PC-9 (cell line): Measurements from ENCODE around the gene MCHR2. TPM values are rescaled to one million over a fixed set of nuclear protein-coding genes. Genes with fewer than 3 reads are reported as not detected.

ENCODE experiments used
- BruUV-seq: library from RNA; stranded (reverse); fragments of 400-500 nt; replicated peaks from 2 replicates; lab custom pipeline; 2021; lab: Mats Ljungman, UMichigan
- CTCF ChIA-PET: fragments of 300-600 bp; sonication (Branson Sonifier 250); formaldehyde crosslinking; loops from one replicate; lab custom pipeline; 2022; ENCODE audit warnings: antibody characterized with exemption; lab: Charles Lee
- POLR2A ChIA-PET: fragments of 300-600 bp; sonication (Branson Sonifier 250); formaldehyde crosslinking; loops from one replicate; lab custom pipeline; 2022; ENCODE audit warnings: antibody characterized with exemption; ENCODE audit not compliant: unreplicated experiment; lab: Charles Lee
- DNase-seq, 2 experiments: peaks; one replicate each; pipeline versions ENCODE4 v3.0.0 to v3.0.0-alpha.2; 2015 to 2022; ENCODE audit warnings: mixed read lengths in 1 of 2
- H2AFZ ChIP-seq: fragments of 200-600 bp; sonication (generic); 2 replicates; pipeline ENCODE4 v1.8.1; 2017; ENCODE audit warnings: antibody characterized with exemption
- H3F3A ChIP-seq: fragments of 200-600 bp; sonication (generic); 2 replicates; pipeline ENCODE4 v1.8.1; 2017; ENCODE audit warnings: antibody characterized with exemption, mild to moderate bottlenecking, low read depth; ENCODE audit not compliant: insufficient read depth
- H3K27ac ChIP-seq: fragments of 200-600 bp; sonication (generic); 2 replicates; pipeline ENCODE4 v1.6.1; 2016; ENCODE audit warnings: mixed run types
- H3K27me3 ChIP-seq: fragments of 200-600 bp; sonication (generic); 2 replicates; pipeline ENCODE4 v1.6.1; 2016; ENCODE audit warnings: low read depth, mixed run types; ENCODE audit not compliant: insufficient read depth
- H3K36me3 ChIP-seq: fragments of 200-600 bp; sonication (generic); 2 replicates; pipeline ENCODE4 v1.6.1; 2016; ENCODE audit warnings: low read depth, mixed run types
- H3K4me1 ChIP-seq: fragments of 200-600 bp; sonication (generic); replicated peaks from 2 replicates; pipeline ENCODE4 v1.6.1; 2016; ENCODE audit warnings: mixed run types; ENCODE audit not compliant: insufficient read depth
- H3K4me2 ChIP-seq: fragments of 200-600 bp; sonication (generic); 2 replicates; pipeline ENCODE4 v1.6.1; 2017; ENCODE audit warnings: mixed run types
- H3K4me3 ChIP-seq: fragments of 200-600 bp; sonication (generic); 2 replicates; pipeline ENCODE4 v1.6.1; 2016; ENCODE audit warnings: mixed run types
- H3K79me2 ChIP-seq: fragments of 200-600 bp; sonication (generic); 2 replicates; pipeline ENCODE4 v1.6.1; 2017; ENCODE audit warnings: low read depth, mixed run types
- H3K9me2 ChIP-seq: fragments of 200-600 bp; sonication (generic); 2 replicates; pipeline ENCODE4 v1.8.1; 2017; ENCODE audit warnings: mild to moderate bottlenecking; ENCODE audit not compliant: insufficient read depth
- H3K9me3 ChIP-seq: fragments of 200-600 bp; sonication (generic); 2 replicates; pipeline ENCODE4 v1.8.1; 2016; ENCODE audit warnings: low read depth; ENCODE audit not compliant: insufficient read depth
- H4K20me1 ChIP-seq: fragments of 200-600 bp; sonication (generic); 2 replicates; pipeline ENCODE4 v1.8.1; 2017; ENCODE audit not compliant: insufficient read depth
- EZH2 ChIP-seq: fragments of 200-600 bp; sonication (generic); IDR thresholded peaks from 2 replicates; pipeline ENCODE4 v1.8.0; 2017; ENCODE audit warnings: antibody characterized with exemption, low read depth
- intact Hi-C: fragments of 100-400 bp; cut with micrococcal nuclease; formaldehyde crosslinking; loops from one replicate; pipeline ENCODE4 v1.10.0; 2022; ENCODE audit not compliant: unreplicated experiment
- total RNA-seq: library from RNA; stranded (reverse); gene quantifications from 2 replicates; pipeline ENCODE4 v1.2.3, GENCODE V29; 2021
- TF ChIP-seq, protein P1 (sequence below): fragments of 200-600 bp; sonication (generic); conservative IDR thresholded peaks from 2 replicates; pipeline ENCODE4 v1.6.1; 2017; ENCODE audit warnings: mixed run types, antibody characterized with exemption, mild to moderate bottlenecking, moderate library complexity

The MCHR2 gene
- total RNA-seq, 1 experiment from 2014 or later = not detected

DNA sequence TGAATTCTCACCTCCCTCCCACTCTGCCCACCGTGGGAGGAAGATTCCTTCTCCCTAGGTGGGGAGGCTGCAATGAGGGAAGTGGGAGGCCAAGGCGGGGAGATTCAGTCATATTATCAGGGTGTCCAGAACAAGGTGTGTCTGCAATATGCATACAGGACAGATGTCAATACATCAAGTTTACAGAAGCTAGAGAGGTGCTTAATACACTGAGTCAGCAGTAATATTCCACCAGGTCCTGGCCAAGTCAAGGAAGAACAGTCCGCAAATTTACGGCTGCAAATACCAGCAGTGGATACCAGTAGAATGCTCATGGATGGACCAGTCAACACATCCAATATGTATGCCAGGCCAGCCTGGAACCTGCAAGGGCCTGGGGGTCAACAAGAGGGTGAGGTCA is 119.0 kb downstream of the MCHR2 start:
- Histone ChIP-seq H2AFZ (no peak overlapping the region), H3K27ac (no peak overlapping the region), H3K27me3 (no peaks in the 10 kb centered on the region), H3K4me3 (no peak overlapping the region), H3F3A (no peaks in the 10 kb centered on the region), H3K79me2 (no peaks in the 10 kb centered on the region), H3K4me1 (no peaks in the 10 kb centered on the region), H3K36me3 (no peaks in the 10 kb centered on the region), H3K4me2 (no peak overlapping the region), H4K20me1 (no peaks in the 10 kb centered on the region), H3K9me3 (no peaks in the 10 kb centered on the region), H3K9me2 (no peaks in the 10 kb centered on the region)
- ChIA-PET POLR2A (no interaction called here), CTCF (no interaction called here)
- TF ChIP-seq EZH2 = no peak
- TF ChIP-seq, protein P1, sequence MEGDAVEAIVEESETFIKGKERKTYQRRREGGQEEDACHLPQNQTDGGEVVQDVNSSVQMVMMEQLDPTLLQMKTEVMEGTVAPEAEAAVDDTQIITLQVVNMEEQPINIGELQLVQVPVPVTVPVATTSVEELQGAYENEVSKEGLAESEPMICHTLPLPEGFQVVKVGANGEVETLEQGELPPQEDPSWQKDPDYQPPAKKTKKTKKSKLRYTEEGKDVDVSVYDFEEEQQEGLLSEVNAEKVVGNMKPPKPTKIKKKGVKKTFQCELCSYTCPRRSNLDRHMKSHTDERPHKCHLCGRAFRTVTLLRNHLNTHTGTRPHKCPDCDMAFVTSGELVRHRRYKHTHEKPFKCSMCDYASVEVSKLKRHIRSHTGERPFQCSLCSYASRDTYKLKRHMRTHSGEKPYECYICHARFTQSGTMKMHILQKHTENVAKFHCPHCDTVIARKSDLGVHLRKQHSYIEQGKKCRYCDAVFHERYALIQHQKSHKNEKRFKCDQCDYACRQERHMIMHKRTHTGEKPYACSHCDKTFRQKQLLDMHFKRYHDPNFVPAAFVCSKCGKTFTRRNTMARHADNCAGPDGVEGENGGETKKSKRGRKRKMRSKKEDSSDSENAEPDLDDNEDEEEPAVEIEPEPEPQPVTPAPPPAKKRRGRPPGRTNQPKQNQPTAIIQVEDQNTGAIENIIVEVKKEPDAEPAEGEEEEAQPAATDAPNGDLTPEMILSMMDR = no peak
- BruUV-seq = no TSS peak
- no peak for DNase-seq
- intact Hi-C loops = no loop called here

DNA sequence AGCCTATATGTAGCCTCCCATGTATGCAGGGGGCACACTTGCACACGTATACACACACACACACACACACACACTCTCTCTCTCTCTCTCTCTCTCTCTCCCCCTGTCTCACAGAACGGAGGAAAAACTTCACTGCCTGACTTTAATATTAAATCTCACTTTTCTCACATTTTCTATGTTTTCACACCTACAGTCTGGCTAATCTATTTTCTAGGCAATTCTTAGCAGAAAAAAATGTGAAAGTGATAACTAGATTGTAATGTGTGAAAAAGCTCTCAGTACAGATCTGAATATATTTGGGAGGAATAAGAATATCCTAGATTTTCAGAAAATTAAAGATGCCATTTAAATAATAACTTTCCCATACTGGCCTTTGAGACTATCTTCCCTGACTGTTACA is 120.9 kb downstream of the MCHR2 start:
- CTCF ChIA-PET = no interaction called here

DNA sequence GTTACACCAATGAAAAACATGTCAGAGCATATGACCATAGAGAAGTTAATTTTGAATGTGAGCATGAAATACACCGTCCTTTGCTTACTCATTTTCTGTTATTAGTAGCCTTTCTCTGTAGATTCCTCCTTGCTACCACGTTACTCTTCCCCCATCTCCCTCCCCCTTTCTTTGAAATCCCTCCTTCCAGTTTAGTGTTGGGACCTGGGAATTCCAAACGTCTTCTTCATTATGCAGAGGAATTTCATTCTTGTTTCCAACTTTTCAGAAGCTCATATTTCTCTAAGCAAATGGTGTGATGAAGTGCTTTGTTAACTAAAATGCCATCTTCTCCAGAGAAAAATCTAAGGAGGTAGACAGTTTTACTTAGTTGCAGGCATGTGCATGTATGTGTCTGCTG is 122.4 kb downstream of the MCHR2 start:
- TF ChIP-seq EZH2 = no peak
- TF ChIP-seq, protein P1 = no peak
- POLR2A ChIA-PET = interaction anchor here (0.5 kb wide), 1 partner anchor 263 kb away, joined by 16 read pairs; no protein-coding TSS in a partner anchor
- no peaks in the 10 kb centered on the region for H3K36me3 ChIP-seq
- H4K20me1 ChIP-seq = no peaks in the 10 kb centered on the region
- CTCF ChIA-PET = interaction anchor here (0.6 kb wide), 1 partner anchor 236 kb away, joined by 10 read pairs; no protein-coding TSS in a partner anchor
- no peak overlapping the region for H3K27ac ChIP-seq
- no peaks in the 10 kb centered on the region for H3K4me1 ChIP-seq
- no peak overlapping the region for H3K4me2 ChIP-seq
- BruUV-seq = no TSS peak
- 0 out of 2 replicates have a peak, but pooled peaks cover 9% of the 10 kb centered on the region for H3K27me3 ChIP-seq
- intact Hi-C loops = no loop called here
- H3K9me2 ChIP-seq = no peaks in the 10 kb centered on the region
- no peaks in the 10 kb centered on the region for H3F3A ChIP-seq
- H2AFZ ChIP-seq = no peak overlapping the region
- DNase-seq = no peak
- H3K4me3 ChIP-seq = no peak overlapping the region
- no peaks in the 10 kb centered on the region for H3K79me2 ChIP-seq
- no peaks in the 10 kb centered on the region for H3K9me3 ChIP-seq

More for the DNA sequence above, 120.9 kb downstream of the MCHR2 start:
- DNase-seq = no peak
- Histone ChIP-seq H3K79me2 (no peaks in the 10 kb centered on the region), H3K27ac (no peak overlapping the region), H3K4me2 (no peak overlapping the region), H3K4me3 (no peak overlapping the region), H4K20me1 (no peaks in the 10 kb centered on the region), H3K4me1 (no peaks in the 10 kb centered on the region), H3K9me3 (no peaks in the 10 kb centered on the region), H3K27me3 (0 out of 2 replicates have a peak, but pooled peaks cover 9% of the 10 kb centered on the region), H3K36me3 (no peaks in the 10 kb centered on the region), H3F3A (no peaks in the 10 kb centered on the region), H2AFZ (no peak overlapping the region), H3K9me2 (no peaks in the 10 kb centered on the region)
- no TSS peak for BruUV-seq
- TF ChIP-seq, protein P1 = no peak
- no peak for TF ChIP-seq EZH2
- POLR2A ChIA-PET = no interaction called here
- intact Hi-C loops = no loop called here
